ENCODE data around the gene ARHGEF11. TPM values are rescaled to one million over a fixed set of nuclear protein-coding genes. Genes with fewer than 3 reads are reported as not detected.
A peak's percentile ranks its signal among the peaks of the same experiment; 100 is the strongest.

The ARHGEF11 gene
- total RNA-seq, 1 experiment from 2014 or later = 55.5 TPM

DNA sequence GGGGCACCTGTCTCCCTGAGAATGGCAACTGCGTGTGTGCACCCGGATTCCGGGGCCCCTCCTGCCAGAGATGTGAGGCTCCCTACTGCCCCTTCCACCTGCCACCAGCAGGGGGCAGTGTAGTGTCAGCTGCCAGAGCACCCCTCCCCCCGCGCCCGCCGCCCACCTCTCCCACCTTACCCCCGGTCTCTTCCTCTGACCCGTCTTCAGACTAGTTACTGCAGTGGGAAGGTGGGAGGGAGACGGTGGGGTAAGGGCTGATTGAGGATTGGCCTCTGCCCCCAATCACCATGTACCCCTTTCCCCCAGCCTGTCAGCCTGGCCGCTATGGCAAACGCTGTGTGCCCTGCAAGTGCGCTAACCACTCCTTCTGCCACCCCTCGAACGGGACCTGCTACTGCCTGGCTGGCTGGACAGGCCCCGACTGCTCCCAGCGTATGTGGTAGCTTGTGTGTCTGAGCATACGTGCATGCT is 135.2 kb downstream of the ARHGEF11 start:
- Histone ChIP-seq H3K27ac (ENCODE audit: low read length) (no peak overlapping the region), H3K4me3 (ENCODE audit: low read depth in 2 of 2, low read length in 2 of 2) (no peak overlapping the region), H3K4me1 (ENCODE audit: control insufficient read depth, insufficient read depth, low read length) (peaks cover 11% of the 10 kb centered on the region), H3K36me3 (ENCODE audit: control insufficient read depth, insufficient read depth, low read length) (no peaks in the 10 kb centered on the region), H3K27me3 (ENCODE audit: control insufficient read depth, insufficient read depth, low read length) (no peaks in the 10 kb centered on the region), H3K9me3 (ENCODE audit: control insufficient read depth, insufficient read depth, low read depth, low read length) (no peaks in the 10 kb centered on the region)
- DNase-seq (ENCODE audit: low read depth, low spot score) = no peak
- intact Hi-C loops (cut with micrococcal nuclease; ENCODE audit: unreplicated experiment) = no loop called here
- peak; percentile 52; the same call in 1 of the 2 replicates for ATAC-seq
- ChIA-PET POLR2A (no interaction called here), CTCF (interaction anchor here (1.0 kb wide), 1 partner anchor 194 kb away, joined by 3 read pairs; no protein-coding TSS in a partner anchor)
- BruUV-seq (replicated peaks) = no TSS peak
- TF ChIP-seq, protein P1, sequence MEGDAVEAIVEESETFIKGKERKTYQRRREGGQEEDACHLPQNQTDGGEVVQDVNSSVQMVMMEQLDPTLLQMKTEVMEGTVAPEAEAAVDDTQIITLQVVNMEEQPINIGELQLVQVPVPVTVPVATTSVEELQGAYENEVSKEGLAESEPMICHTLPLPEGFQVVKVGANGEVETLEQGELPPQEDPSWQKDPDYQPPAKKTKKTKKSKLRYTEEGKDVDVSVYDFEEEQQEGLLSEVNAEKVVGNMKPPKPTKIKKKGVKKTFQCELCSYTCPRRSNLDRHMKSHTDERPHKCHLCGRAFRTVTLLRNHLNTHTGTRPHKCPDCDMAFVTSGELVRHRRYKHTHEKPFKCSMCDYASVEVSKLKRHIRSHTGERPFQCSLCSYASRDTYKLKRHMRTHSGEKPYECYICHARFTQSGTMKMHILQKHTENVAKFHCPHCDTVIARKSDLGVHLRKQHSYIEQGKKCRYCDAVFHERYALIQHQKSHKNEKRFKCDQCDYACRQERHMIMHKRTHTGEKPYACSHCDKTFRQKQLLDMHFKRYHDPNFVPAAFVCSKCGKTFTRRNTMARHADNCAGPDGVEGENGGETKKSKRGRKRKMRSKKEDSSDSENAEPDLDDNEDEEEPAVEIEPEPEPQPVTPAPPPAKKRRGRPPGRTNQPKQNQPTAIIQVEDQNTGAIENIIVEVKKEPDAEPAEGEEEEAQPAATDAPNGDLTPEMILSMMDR (IDR thresholded peaks at IDR 0.05) = peak; percentile 97
- no peak for TF ChIP-seq TCF7L2 (IDR thresholded peaks at IDR 0.05; ENCODE audit: low read depth, low read length)
- in situ Hi-C loops (cut with HindIII; ENCODE audit: low pct_unique_long_range_greater_than_20kb, low sequenced_read_pairs) = no loop called here

DNA sequence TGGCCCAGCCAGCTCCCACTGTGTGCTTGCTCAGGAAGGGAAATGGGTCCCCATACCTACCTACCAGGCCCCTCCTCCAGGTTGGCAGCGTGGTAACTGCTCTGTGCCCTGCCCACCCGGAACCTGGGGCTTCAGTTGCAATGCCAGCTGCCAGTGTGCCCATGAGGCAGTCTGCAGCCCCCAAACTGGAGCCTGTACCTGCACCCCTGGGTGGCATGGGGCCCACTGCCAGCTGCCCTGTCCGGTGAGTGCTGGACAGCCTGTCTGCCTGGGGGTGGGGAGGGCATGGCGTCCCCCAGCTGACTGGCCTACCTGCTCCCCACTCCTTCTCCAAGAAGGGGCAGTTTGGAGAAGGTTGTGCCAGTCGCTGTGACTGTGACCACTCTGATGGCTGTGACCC is 135.9 kb downstream of the ARHGEF11 start:
- no peak for TF ChIP-seq SIN3A (IDR thresholded peaks at IDR 0.05; ENCODE audit: borderline replicate concordance, insufficient read depth, low read depth, low read length)
- no peak for TF ChIP-seq POLR2AphosphoS5 (IDR thresholded peaks at IDR 0.05; ENCODE audit: low read depth, low read length)
- TF ChIP-seq, protein P1 (IDR thresholded peaks at IDR 0.05) = no peak
- no peak for TF ChIP-seq TCF7L2 (IDR thresholded peaks at IDR 0.05; ENCODE audit: low read depth, low read length)
- TF ChIP-seq, protein P2, sequence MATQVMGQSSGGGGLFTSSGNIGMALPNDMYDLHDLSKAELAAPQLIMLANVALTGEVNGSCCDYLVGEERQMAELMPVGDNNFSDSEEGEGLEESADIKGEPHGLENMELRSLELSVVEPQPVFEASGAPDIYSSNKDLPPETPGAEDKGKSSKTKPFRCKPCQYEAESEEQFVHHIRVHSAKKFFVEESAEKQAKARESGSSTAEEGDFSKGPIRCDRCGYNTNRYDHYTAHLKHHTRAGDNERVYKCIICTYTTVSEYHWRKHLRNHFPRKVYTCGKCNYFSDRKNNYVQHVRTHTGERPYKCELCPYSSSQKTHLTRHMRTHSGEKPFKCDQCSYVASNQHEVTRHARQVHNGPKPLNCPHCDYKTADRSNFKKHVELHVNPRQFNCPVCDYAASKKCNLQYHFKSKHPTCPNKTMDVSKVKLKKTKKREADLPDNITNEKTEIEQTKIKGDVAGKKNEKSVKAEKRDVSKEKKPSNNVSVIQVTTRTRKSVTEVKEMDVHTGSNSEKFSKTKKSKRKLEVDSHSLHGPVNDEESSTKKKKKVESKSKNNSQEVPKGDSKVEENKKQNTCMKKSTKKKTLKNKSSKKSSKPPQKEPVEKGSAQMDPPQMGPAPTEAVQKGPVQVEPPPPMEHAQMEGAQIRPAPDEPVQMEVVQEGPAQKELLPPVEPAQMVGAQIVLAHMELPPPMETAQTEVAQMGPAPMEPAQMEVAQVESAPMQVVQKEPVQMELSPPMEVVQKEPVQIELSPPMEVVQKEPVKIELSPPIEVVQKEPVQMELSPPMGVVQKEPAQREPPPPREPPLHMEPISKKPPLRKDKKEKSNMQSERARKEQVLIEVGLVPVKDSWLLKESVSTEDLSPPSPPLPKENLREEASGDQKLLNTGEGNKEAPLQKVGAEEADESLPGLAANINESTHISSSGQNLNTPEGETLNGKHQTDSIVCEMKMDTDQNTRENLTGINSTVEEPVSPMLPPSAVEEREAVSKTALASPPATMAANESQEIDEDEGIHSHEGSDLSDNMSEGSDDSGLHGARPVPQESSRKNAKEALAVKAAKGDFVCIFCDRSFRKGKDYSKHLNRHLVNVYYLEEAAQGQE (IDR thresholded peaks at IDR 0.05; ENCODE audit: insufficient read depth in 1 of 2, low read depth in 2 of 2, low read length in 1 of 2) = no peak
- Histone ChIP-seq H3K4me3 (ENCODE audit: low read depth in 2 of 2, low read length in 2 of 2) (no peak overlapping the region), H3K4me1 (ENCODE audit: control insufficient read depth, insufficient read depth, low read length) (peaks cover 11% of the 10 kb centered on the region), H3K36me3 (ENCODE audit: control insufficient read depth, insufficient read depth, low read length) (no peaks in the 10 kb centered on the region), H3K27me3 (ENCODE audit: control insufficient read depth, insufficient read depth, low read length) (no peaks in the 10 kb centered on the region), H3K9me3 (ENCODE audit: control insufficient read depth, insufficient read depth, low read depth, low read length) (no peaks in the 10 kb centered on the region), H3K27ac (ENCODE audit: low read length) (no peak overlapping the region)
- BruUV-seq (replicated peaks) = no TSS peak
- ATAC-seq (no peak), DNase-seq (ENCODE audit: low read depth, low spot score) (no peak)
- ChIA-PET CTCF (interaction anchor here (0.5 kb wide), 1 partner anchor 18 kb away, joined by 3 read pairs; no protein-coding TSS in a partner anchor), POLR2A (no interaction called here)
- in situ Hi-C loops (cut with HindIII; ENCODE audit: low pct_unique_long_range_greater_than_20kb, low sequenced_read_pairs) (no loop called here), intact Hi-C loops (cut with micrococcal nuclease; ENCODE audit: unreplicated experiment) (no loop called here)
